B cell (primary cell): ENCODE measurements around the gene ASTN1. TPM values are rescaled to one million over a fixed set of nuclear protein-coding genes. Genes with fewer than 3 reads are reported as not detected.

Experiments used
- ATAC-seq: fragments of 200-7000 bp; cut with Tn5 transposase; one replicate; pipeline ENCODE4 v1.10.0; 2021; ENCODE audit warnings: low read depth, mild to moderate bottlenecking, moderate number of reproducible peaks, moderate library complexity
- CTCF ChIA-PET: fragments of 350-600 bp; sonication (Branson Sonifier 250); formaldehyde crosslinking; loops from one replicate; lab custom pipeline; 2021; ENCODE audit warnings: antibody characterized with exemption, inconsistent platforms; lab: Charles Lee
- POLR2A ChIA-PET: fragments of 350-600 bp; sonication (Branson Sonifier 250); formaldehyde crosslinking; loops from one replicate; lab custom pipeline; 2021; ENCODE audit warnings: antibody characterized with exemption; lab: Charles Lee
- DNase-seq: peaks from one replicate; pipeline ENCODE4 v3.0.0; 2013
- H2AFZ ChIP-seq: 2 replicates; pipeline ENCODE4 v1.6.1; 2012; ENCODE audit warnings: mild to moderate bottlenecking, low read depth, low read length; ENCODE audit not compliant: insufficient read depth, poor library complexity, severe bottlenecking
- H3K27ac ChIP-seq, 2 donors: 1 replicate in 1 of 2; 2 replicates in 1 of 2; pipeline ENCODE4 v1.5.1; 2012 to 2013; ENCODE audit warnings: low read length in 2 of 2, mild to moderate bottlenecking in 2 of 2, moderate library complexity in 1 of 2
- H3K27me3 ChIP-seq, 4 experiments: fragments of 200-600 bp in 1 of 4; sonication (generic) in 1 of 4; replicated peaks in 1 of 4; 1 replicate in 2 of 4; 2 replicates in 2 of 4; pipeline versions ENCODE4 v1.6.1 to v1.7.0; 2013 to 2016; ENCODE audit warnings: low read length in 3 of 4, mild to moderate bottlenecking in 2 of 4, mixed read lengths in 1 of 4, moderate library complexity in 1 of 4; ENCODE audit not compliant: insufficient read depth in 4 of 4, control insufficient read depth in 3 of 4; ENCODE audit errors: control extremely low read depth in 1 of 4
- H3K36me3 ChIP-seq, 2 experiments: replicated peaks in 1 of 2; 1 replicate in 1 of 2; 2 replicates in 1 of 2; pipeline versions ENCODE4 v1.6.1 to v1.7.1; 2013; ENCODE audit warnings: low read length in 1 of 2; ENCODE audit not compliant: insufficient read depth in 2 of 2, control insufficient read depth in 1 of 2; ENCODE audit errors: control extremely low read depth in 1 of 2, extremely low read depth in 1 of 2
- H3K4me1 ChIP-seq, 2 donors: fragments of 200-600 bp in 1 of 2; sonication (generic) in 1 of 2; 1 replicate in 1 of 2; 2 replicates in 1 of 2; pipeline versions ENCODE4 v1.5.1 to v1.6.1; 2013 to 2017; ENCODE audit warnings: low read length in 2 of 2; ENCODE audit not compliant: control insufficient read depth in 2 of 2, insufficient read depth in 2 of 2
- H3K4me2 ChIP-seq: replicated peaks from 2 replicates; pipeline ENCODE3; 2012; ENCODE audit warnings: mild to moderate bottlenecking, low read depth, low read length; ENCODE audit not compliant: poor library complexity, severe bottlenecking
- H3K4me3 ChIP-seq, 5 experiments: fragments of 200-600 bp in 1 of 5; sonication (generic) in 1 of 5; 1 replicate in 3 of 5; 2 replicates in 2 of 5; pipeline versions ENCODE4 v1.5.1 to v1.7.0; 2011 to 2016; ENCODE audit warnings: low read length in 4 of 5, mild to moderate bottlenecking in 4 of 5, low read depth in 2 of 5, control low read depth in 1 of 5, moderate library complexity in 1 of 5; ENCODE audit not compliant: insufficient read depth in 1 of 5; ENCODE audit errors: control extremely low read depth in 1 of 5, extremely low read depth in 1 of 5
- H3K79me2 ChIP-seq: fragments of 200-600 bp; sonication (generic); one replicate; pipeline ENCODE4 v1.6.0; 2016; ENCODE audit warnings: low read length; ENCODE audit not compliant: control insufficient read depth, insufficient read depth
- H3K9ac ChIP-seq: fragments of 200-600 bp; sonication (generic); 2 replicates; pipeline ENCODE4 v1.6.1; 2017; ENCODE audit warnings: mild to moderate bottlenecking, low read length, moderate library complexity
- H3K9me3 ChIP-seq, 3 donors: one replicate each; pipeline versions ENCODE4 v1.6.1 to v1.7.1; 2013; ENCODE audit warnings: low read length in 2 of 3; ENCODE audit not compliant: control insufficient read depth in 2 of 3, insufficient read depth in 1 of 3; ENCODE audit errors: control extremely low read depth in 1 of 3
- H4K20me1 ChIP-seq: 2 replicates; pipeline ENCODE4 v1.6.0; 2012; ENCODE audit warnings: mild to moderate bottlenecking, low read length; ENCODE audit not compliant: insufficient read depth, control insufficient read depth, poor library complexity, severe bottlenecking
- H3K27ac Mint-ChIP-seq: one replicate; pipeline ENCODE4 v1.8.0; 2021; ENCODE audit warnings: mixed read lengths
- H3K27me3 Mint-ChIP-seq: one replicate; pipeline ENCODE4 v1.8.0; 2021; ENCODE audit warnings: mixed read lengths
- H3K4me1 Mint-ChIP-seq: one replicate; pipeline ENCODE4 v1.8.0; 2021; ENCODE audit warnings: mixed read lengths
- H3K4me3 Mint-ChIP-seq: one replicate; pipeline ENCODE4 v1.8.0; 2021; ENCODE audit warnings: mixed read lengths
- H3K9me3 Mint-ChIP-seq: one replicate; pipeline ENCODE4 v1.8.0; 2022; ENCODE audit warnings: mixed read lengths; ENCODE audit not compliant: insufficient read depth
- CTCF ChIP-seq: fragments of 200-600 bp; IDR thresholded peaks from one replicate; pipeline ENCODE4 v1.8.0; 2022; ENCODE audit warnings: antibody characterized with exemption, mild to moderate bottlenecking
- EZH2 ChIP-seq: IDR thresholded peaks from 2 replicates; pipeline ENCODE4 v1.6.1; 2012; ENCODE audit warnings: borderline replicate concordance, low read depth, mild to moderate bottlenecking, moderate library complexity, low read length; ENCODE audit not compliant: insufficient read depth, poor library complexity, severe bottlenecking
- WGBS: methylation state at CpG from one replicate; pipeline ENCODE4 v1.1.5; 2013; ENCODE audit warnings: missing lambda C conversion rate; ENCODE audit not compliant: insufficient coverage; 5-methylcytosine and 5-hydroxymethylcytosine counted together
- intact Hi-C: fragments of 100-400 bp; cut with micrococcal nuclease; formaldehyde crosslinking; loops from one replicate; pipeline ENCODE4 v1.10.0; 2022
- polyA plus RNA-seq: library from polyadenylated mRNA; depleted of rRNA; stranded (reverse); fragments of >200 nt; gene quantifications from 2 replicates; pipeline ENCODE4 v1.2.3, GENCODE V29; 2012
- total RNA-seq, 2 donors: library from RNA; stranded (reverse); fragments of 120-200 nt in 1 of 2; gene quantifications; 1 replicate in 1 of 2; 2 replicates in 1 of 2; pipeline versions ENCODE4 v1.2.3 to v1.2.4, GENCODE V29; 2013 to 2022

The ASTN1 gene
- total and polyA plus RNA-seq, 2 donors (not counting 1 experiment from before 2014, with no cell fraction given) = not detected

GRCh38 chr1:176843352-176844297, 320.9 kb downstream of the ASTN1 start:
- TF ChIP-seq CTCF (no peak), EZH2 (no peak)
- Mint-ChIP-seq H3K4me1 (no peaks in the 10 kb centered on the region), H3K4me3 (no peak overlapping the region), H3K27ac (no peak overlapping the region), H3K9me3 (no peaks in the 10 kb centered on the region), H3K27me3 (peaks cover 21% of the 10 kb centered on the region)
- H4K20me1 ChIP-seq = no peaks in the 10 kb centered on the region
- H2AFZ ChIP-seq = no peak overlapping the region
- CTCF ChIA-PET = no interaction called here
- no peaks in the 10 kb centered on the region for H3K9me3 ChIP-seq
- H3K9ac ChIP-seq = no peak overlapping the region
- WGBS = 68% methylated on average over 3 of the region's 4 CpGs
- no peak for ATAC-seq
- POLR2A ChIA-PET = no interaction called here
- no peaks in the 10 kb centered on the region for H3K36me3 ChIP-seq
- DNase-seq = no peak
- no peaks in the 10 kb centered on the region for H3K4me1 ChIP-seq
- no peak overlapping the region for H3K4me2 ChIP-seq
- H3K4me3 ChIP-seq = no peak overlapping the region
- intact Hi-C loops = no loop called here
- H3K27me3 ChIP-seq = peaks cover 0 to 3% (median 0%) of the 10 kb centered on the region in 4 experiments
- H3K79me2 ChIP-seq = no peaks in the 10 kb centered on the region
- H3K27ac ChIP-seq = no peak overlapping the region

GRCh38 chr1:176841238-176841637, 323.3 kb downstream of the ASTN1 start:
- no peaks in the 10 kb centered on the region for H4K20me1 ChIP-seq
- intact Hi-C loops = no loop called here
- H3K79me2 ChIP-seq = no peaks in the 10 kb centered on the region
- CTCF ChIA-PET = no interaction called here
- H3K27me3 ChIP-seq = peaks cover 0 to 3% (median 0%) of the 10 kb centered on the region in 4 experiments
- H3K4me3 ChIP-seq = no peak overlapping the region
- H3K9me3 Mint-ChIP-seq = no peaks in the 10 kb centered on the region
- TF ChIP-seq EZH2 (no peak), CTCF (no peak)
- WGBS = no CpG with 5 or more reads among the region's 2 CpGs
- peaks cover 21% of the 10 kb centered on the region for H3K27me3 Mint-ChIP-seq
- H3K27ac ChIP-seq = no peak overlapping the region
- H3K36me3 ChIP-seq = no peaks in the 10 kb centered on the region
- no peaks in the 10 kb centered on the region for H3K9me3 ChIP-seq
- no peaks in the 10 kb centered on the region for H3K4me1 ChIP-seq
- DNase-seq = no peak
- no peak for ATAC-seq
- POLR2A ChIA-PET = no interaction called here
- no peaks in the 10 kb centered on the region for H3K4me1 Mint-ChIP-seq
- no peak overlapping the region for H3K27ac Mint-ChIP-seq
- no peak overlapping the region for H3K4me2 ChIP-seq
- H3K4me3 Mint-ChIP-seq = no peak overlapping the region
- H2AFZ ChIP-seq = no peak overlapping the region
- H3K9ac ChIP-seq = no peak overlapping the region
